GM12872 (cell line): ENCODE data around the gene TTLL7.

Source experiments
- CTCF ChIP-seq: IDR thresholded peaks from 3 replicates; pipeline ENCODE4 v1.5.1; 2011; ENCODE audit warnings: low read depth, mild to moderate bottlenecking, low read length, moderate library complexity; ENCODE audit not compliant: insufficient read depth

The TTLL7 gene

GRCh38 chr1:83998498-83999315, at the start of gene TTLL7:
TSS of gene TTLL7 (minus strand) at chr1:83999132. CDS start at chr1:83952211, 46,921 bp downstream.
- no peak for TF ChIP-seq CTCF

- TF ChIP-seq CTCF, result no peak
Measured at GRCh38 chr1:84042461-84042860, 43.5 kb upstream of the TTLL7 start.

- TF ChIP-seq CTCF, result no peak
Measured at GRCh38 chr1:84037758-84038611, 39.1 kb upstream of the TTLL7 start.

GRCh38 chr1:84031802-84032327, 32.9 kb upstream of the TTLL7 start:
- TF ChIP-seq CTCF, result no peak

- TF ChIP-seq CTCF, result no peak
Measured at GRCh38 chr1:84027368-84027767, 28.4 kb upstream of the TTLL7 start.

GRCh38 chr1:84025966-84026365, 27.0 kb upstream of the TTLL7 start:
- no peak for TF ChIP-seq CTCF

GRCh38 chr1:84021822-84022221, 22.9 kb upstream of the TTLL7 start:
- TF ChIP-seq CTCF, result no peak
